Measurements from ENCODE around the gene ABTB1. TPM values are rescaled to one million over a fixed set of nuclear protein-coding genes. Genes with fewer than 3 reads are reported as not detected.

Gene ABTB1
- total and polyA plus RNA-seq, 9 of the 15 experiments (the other 6 are each of a cell fraction or from before 2014, with no cell fraction given): 0.04 to 2.3 (median 0.55) TPM; not detected in 1

- no peak for TF ChIP-seq ZNF316 (IDR thresholded peaks at IDR 0.05)
- TF ChIP-seq MEIS2 (IDR thresholded peaks at IDR 0.05; ENCODE audit: partially characterized antibody): no peak
- no peak for TF ChIP-seq FOXM1 (IDR thresholded peaks at IDR 0.05; ENCODE audit: low read depth)
- no peak for TF ChIP-seq FOXM1 (CRISPR knock-in tag; IDR thresholded peaks at IDR 0.05; ENCODE audit: low read depth)
- TF ChIP-seq TFE3 (CRISPR knock-in tag; IDR thresholded peaks at IDR 0.05): no peak
- no peak for TF ChIP-seq MLX (CRISPR knock-in tag; conservative IDR thresholded peaks at IDR 0.05)
- TF ChIP-seq NFRKB (IDR thresholded peaks at IDR 0.05; ENCODE audit: low read depth): no peak
Observed at GRCh38 chr3:127700406-127700805, 27.7 kb downstream of the ABTB1 start (continued).

GRCh38 chr3:127701280-127701911, 28.6 kb downstream of the ABTB1 start:
- H3K4me1 ChIP-seq (replicated peaks in 1 of 2; ENCODE audit: control insufficient read depth in 2 of 2, insufficient read depth in 2 of 2, low read length in 2 of 2): peaks cover 25 to 45% of the 10 kb centered on the region in 2 experiments
- ATAC-seq: peak; percentile 63
- CTCF ChIA-PET (ENCODE audit: low intra/inter-chr PET ratio): no interaction called here
- no peak for FAIRE-seq
- no TSS peak for BruUV-seq (replicated peaks)
- no peaks in the 10 kb centered on the region for H3K36me3 ChIP-seq (ENCODE audit: control insufficient read depth, insufficient read depth, low read length)
- H3K4me3 ChIP-seq: no peak overlapping the region
- peak overlapping the region; percentile 92 for H2AFZ ChIP-seq (ENCODE audit: low read depth, low read length)
- intact Hi-C loops (cut with micrococcal nuclease): no loop called here
- in situ Hi-C loops (cut with MboI): no loop called here
- H3K9ac ChIP-seq (ENCODE audit: insufficient read depth in 1 of 2, low read depth in 2 of 2, low read length in 2 of 2): peak overlapping the region; percentile 43 to 70
- H3K27me3 ChIP-seq (ENCODE audit: control insufficient read depth in 2 of 2, insufficient read depth in 2 of 2, low read length in 2 of 2): no peaks in the 10 kb centered on the region
- H4K20me1 ChIP-seq (replicated peaks; ENCODE audit: control insufficient read depth, insufficient read depth, low read length): no peaks in the 10 kb centered on the region
- no peaks in the 10 kb centered on the region for H3K9me3 ChIP-seq (replicated peaks; ENCODE audit: control insufficient read depth, insufficient read depth, low read depth, low read length)
- H3K9me1 ChIP-seq (ENCODE audit: control insufficient read depth, insufficient read depth, low read length): peaks cover 3% of the 10 kb centered on the region
- POLR2A ChIA-PET: interaction anchor here (0.5 kb wide), 1 partner anchor 152 kb away, joined by 3 read pairs; no protein-coding TSS in a partner anchor
- peak overlapping the region; percentile 55 for H3K4me2 ChIP-seq (ENCODE audit: insufficient read depth, low read length)
- H3K27ac ChIP-seq (ENCODE audit: extremely low read depth, low read depth, low read length): peak overlapping the region; percentile 57; the same call in 2 of the 3 replicates
- no peaks in the 10 kb centered on the region for H3K79me2 ChIP-seq (ENCODE audit: control insufficient read depth, insufficient read depth, low read length)
- WGBS (ENCODE audit: insufficient coverage, low coverage, missing lambda C conversion rate): 22% methylated on average over 9 of the region's 11 CpGs
- DNase-seq (ENCODE audit: extremely low read depth in 1 of 4, low spot score in 3 of 4): peak; percentile 32 to 61 (median 47)
- TF ChIP-seq BHLHE40 (IDR thresholded peaks at IDR 0.05; ENCODE audit: low read length) (no peak), ATF3 (IDR thresholded peaks at IDR 0.05) (no peak), ATF3 (CRISPR knock-in tag; conservative IDR thresholded peaks at IDR 0.05) (no peak), ARID1B (IDR thresholded peaks at IDR 0.05) (0 out of 2 replicates have a peak, but pooled peaks have one; percentile 30), PHB2 (IDR thresholded peaks at IDR 0.05; ENCODE audit: low read depth) (no peak), ZBED1 (IDR thresholded peaks at IDR 0.05) (no peak), HMGXB4 (CRISPR knock-in tag; IDR thresholded peaks at IDR 0.05) (no peak)

Data from K562 (cell line).